Muscle of leg (tissue), 11 donors: ENCODE results near the gene RNF38. TPM values are rescaled to one million over a fixed set of nuclear protein-coding genes. Genes with fewer than 3 reads are reported as not detected.
"Not testable (repeated sequence)": the region's sequence is repeated elsewhere in the genome, so short reads cannot be mapped to it uniquely, and the experiment has no call there.

Experiments
- DNase-seq: peaks from one replicate; pipeline ENCODE4 v3.0.0; 2013
- H3K27ac ChIP-seq: one replicate; pipeline ENCODE4 v1.5.1; 2013; ENCODE audit warnings: mild to moderate bottlenecking, low read length, control low read depth
- H3K27me3 ChIP-seq: one replicate; pipeline ENCODE4 v1.6.1; 2013; ENCODE audit warnings: low read length; ENCODE audit not compliant: control insufficient read depth, insufficient read depth
- H3K36me3 ChIP-seq: one replicate; pipeline ENCODE4 v1.6.1; 2013; ENCODE audit warnings: low read length; ENCODE audit not compliant: control insufficient read depth, insufficient read depth
- H3K4me1 ChIP-seq: one replicate; pipeline ENCODE4 v1.6.1; 2013; ENCODE audit warnings: low read length; ENCODE audit not compliant: control insufficient read depth, insufficient read depth
- H3K4me3 ChIP-seq: one replicate; pipeline ENCODE4 v1.5.1; 2013; ENCODE audit warnings: low read length, control low read depth
- H3K9me3 ChIP-seq: replicated peaks from 2 replicates; pipeline ENCODE4 v1.6.1; 2013; ENCODE audit warnings: low read depth, low read length; ENCODE audit not compliant: control insufficient read depth
- WGBS: methylation state at CpG from one replicate; pipeline ENCODE4 v1.1.5; 2013; ENCODE audit warnings: missing lambda C conversion rate; ENCODE audit not compliant: insufficient coverage; 5-methylcytosine and 5-hydroxymethylcytosine counted together
- polyA plus RNA-seq, 8 donors: library from polyadenylated mRNA; unstranded; fragments of 120-200 nt; gene quantifications; one replicate each; pipeline versions ENCODE4 v1.2.1 to v1.2.3, GENCODE V29; 2013; ENCODE audit warnings: inconsistent platforms in 1 of 8, low replicate concordance in 1 of 8; ENCODE audit not compliant: insufficient read length in 8 of 8, insufficient read depth in 1 of 8
- total RNA-seq: library from RNA; stranded (reverse); fragments of 120-200 nt; gene quantifications from one replicate; pipeline ENCODE4 v1.2.4, GENCODE V29; 2013

Gene RNF38
- total and polyA plus RNA-seq, 9 donors: 12.1 to 25.5 (median 22.5) TPM

- WGBS: 76% methylated on average over 6 of the region's 11 CpGs
- no peaks in the 10 kb centered on the region for H3K36me3 ChIP-seq
- no peaks in the 10 kb centered on the region for H3K4me1 ChIP-seq
- H3K4me3 ChIP-seq: no peak overlapping the region
- no peak overlapping the region for H3K27ac ChIP-seq
- no peak for DNase-seq
- no peaks in the 10 kb centered on the region for H3K9me3 ChIP-seq
- no peaks in the 10 kb centered on the region for H3K27me3 ChIP-seq
These were observed 15.9 kb upstream of the RNF38 start for GRCh38 chr9:36415822-36416525.

- H3K27me3 ChIP-seq, H3K9me3 ChIP-seq, H3K4me1 ChIP-seq, H3K27ac ChIP-seq, DNase-seq, H3K36me3 ChIP-seq, H3K4me3 ChIP-seq: not testable (repeated sequence)
- 100% methylated on average over 2 of the region's 3 CpGs for WGBS
These were observed 11.3 kb upstream of the RNF38 start for GRCh38 chr9:36411410-36411809.

GRCh38 chr9:36409076-36409475 lies 9.0 kb upstream of the RNF38 start:
- DNase-seq, H3K9me3 ChIP-seq, H3K4me3 ChIP-seq, H3K36me3 ChIP-seq, H3K4me1 ChIP-seq, H3K27ac ChIP-seq, H3K27me3 ChIP-seq: not testable (repeated sequence)
- 88% methylated on average over 4 of the region's 4 CpGs for WGBS

GRCh38 chr9:36407122-36407723 lies 7.2 kb upstream of the RNF38 start:
- Histone ChIP-seq H3K4me1 (no peaks in the 10 kb centered on the region), H3K36me3 (no peaks in the 10 kb centered on the region), H3K9me3 (no peaks in the 10 kb centered on the region), H3K27ac (no peak overlapping the region), H3K4me3 (no peak overlapping the region), H3K27me3 (no peaks in the 10 kb centered on the region)
- WGBS: 47% methylated on average over 2 of the region's 4 CpGs
- DNase-seq: peak; percentile 73

GRCh38 chr9:36402536-36402935 lies 2.5 kb upstream of the RNF38 start:
- no CpG with 5 or more reads among the region's 3 CpGs for WGBS
- H3K4me1 ChIP-seq: peaks cover 10% of the 10 kb centered on the region
- no peak overlapping the region for H3K27ac ChIP-seq
- H3K9me3 ChIP-seq: no peaks in the 10 kb centered on the region
- no peaks in the 10 kb centered on the region for H3K27me3 ChIP-seq
- DNase-seq: no peak
- no peaks in the 10 kb centered on the region for H3K36me3 ChIP-seq
- H3K4me3 ChIP-seq: no peak overlapping the region

GRCh38 chr9:36401897-36402480 lies 1.9 kb upstream of the RNF38 start:
- Histone ChIP-seq H3K27ac (no peak overlapping the region), H3K4me3 (no peak overlapping the region)
- WGBS: 86% methylated on average over 2 of the region's 3 CpGs

GRCh38 chr9:36401164-36401740 lies 1.2 kb upstream of the RNF38 start:
- peak overlapping the region; percentile 89 for H3K27ac ChIP-seq
- peaks cover 3% of the 10 kb centered on the region for H3K36me3 ChIP-seq
- H3K4me3 ChIP-seq: peak overlapping the region; percentile 86
- WGBS: 0% methylated on average over 20 of the region's 33 CpGs
- DNase-seq: peak; percentile 89
- H3K9me3 ChIP-seq: no peaks in the 10 kb centered on the region
- H3K4me1 ChIP-seq: peaks cover 10% of the 10 kb centered on the region
- H3K27me3 ChIP-seq: no peaks in the 10 kb centered on the region

More at GRCh38 chr9:36401897-36402480, 1.9 kb upstream of the RNF38 start:
- H3K36me3 ChIP-seq: no peaks in the 10 kb centered on the region
- H3K9me3 ChIP-seq: no peaks in the 10 kb centered on the region
- no peak for DNase-seq
- H3K4me1 ChIP-seq: peaks cover 10% of the 10 kb centered on the region
- no peaks in the 10 kb centered on the region for H3K27me3 ChIP-seq

- Histone ChIP-seq H3K4me3 (peak overlapping the region; percentile 86), H3K9me3 (no peaks in the 10 kb centered on the region), H3K4me1 (peaks cover 10% of the 10 kb centered on the region), H3K27me3 (no peaks in the 10 kb centered on the region), H3K27ac (peak overlapping the region; percentile 95), H3K36me3 (peaks cover 5% of the 10 kb centered on the region)
- under 1% methylated on average over 103 of the region's 111 CpGs for WGBS
- DNase-seq: peak; percentile 92
These were observed 479 bp upstream of the RNF38 start for GRCh38 chr9:36400332-36401163.

- no peak overlapping the region for H3K27ac ChIP-seq
- H3K4me3 ChIP-seq: no peak overlapping the region
- H3K4me1 ChIP-seq: peaks cover 10% of the 10 kb centered on the region
- DNase-seq: no peak
- peaks cover 5% of the 10 kb centered on the region for H3K36me3 ChIP-seq
- no peaks in the 10 kb centered on the region for H3K9me3 ChIP-seq
- no peaks in the 10 kb centered on the region for H3K27me3 ChIP-seq
These were observed 1.3 kb downstream of the RNF38 start for GRCh38 chr9:36398745-36399144.

- H3K4me3 ChIP-seq: no peak overlapping the region
- DNase-seq: no peak
- H3K27me3 ChIP-seq: no peaks in the 10 kb centered on the region
- peaks cover 10% of the 10 kb centered on the region for H3K4me1 ChIP-seq
- peaks cover 9% of the 10 kb centered on the region for H3K36me3 ChIP-seq
- H3K27ac ChIP-seq: no peak overlapping the region
- no peaks in the 10 kb centered on the region for H3K9me3 ChIP-seq
- 100% methylated on average over 1 of the region's 9 CpGs for WGBS
These were observed 3.1 kb downstream of the RNF38 start for GRCh38 chr9:36396985-36397384.
